Stimulated activated CD8-positive, alpha-beta memory T cell treated with anti-CD3 and anti-CD28 coated beads, Interleukin-4, amount 100 ng/mL, for 24 hours (primary cell): ENCODE measurements around the gene ZNF19.

Source experiments
- DNase-seq: peaks from one replicate; pipeline ENCODE4 v3.0.0-alpha.2; 2020; ENCODE audit warnings: low read depth

Gene ZNF19

DNA sequence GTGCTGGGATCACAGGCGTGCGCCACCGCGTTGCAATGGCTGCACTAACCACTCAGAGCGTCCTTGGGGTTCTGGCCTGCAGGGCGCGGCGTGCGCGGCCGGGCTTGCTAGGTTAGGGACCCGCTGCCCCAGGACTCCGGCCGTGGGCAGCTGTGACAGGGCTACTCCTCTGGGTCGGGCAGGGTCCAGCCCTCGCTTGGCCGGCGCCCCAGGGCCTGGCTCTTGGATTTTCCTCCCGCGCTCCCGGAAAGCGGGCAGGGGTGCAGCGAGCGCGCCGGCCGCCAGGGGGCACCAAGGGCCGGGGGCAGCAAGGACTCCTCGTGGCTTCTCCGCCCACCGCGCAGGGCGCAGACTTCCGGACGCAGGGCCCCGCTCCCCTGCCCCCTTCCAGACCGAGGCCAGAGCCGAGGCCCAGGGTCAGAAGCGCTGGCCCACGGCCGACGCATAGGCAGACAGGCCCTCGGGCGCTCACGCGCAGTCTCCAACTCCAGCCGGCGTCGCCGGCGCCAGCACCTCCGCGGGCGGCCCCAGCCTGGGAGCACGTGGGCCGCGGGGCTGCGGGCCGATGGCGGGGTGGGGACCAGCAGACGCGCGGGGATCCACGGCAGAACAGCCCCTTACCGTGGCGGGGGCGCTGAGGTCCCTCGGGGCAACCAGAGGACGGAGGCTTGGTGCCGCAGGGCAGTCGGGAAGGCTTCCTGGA, 47.6 kb downstream of the ZNF19 start:
- no peak for DNase-seq

DNA sequence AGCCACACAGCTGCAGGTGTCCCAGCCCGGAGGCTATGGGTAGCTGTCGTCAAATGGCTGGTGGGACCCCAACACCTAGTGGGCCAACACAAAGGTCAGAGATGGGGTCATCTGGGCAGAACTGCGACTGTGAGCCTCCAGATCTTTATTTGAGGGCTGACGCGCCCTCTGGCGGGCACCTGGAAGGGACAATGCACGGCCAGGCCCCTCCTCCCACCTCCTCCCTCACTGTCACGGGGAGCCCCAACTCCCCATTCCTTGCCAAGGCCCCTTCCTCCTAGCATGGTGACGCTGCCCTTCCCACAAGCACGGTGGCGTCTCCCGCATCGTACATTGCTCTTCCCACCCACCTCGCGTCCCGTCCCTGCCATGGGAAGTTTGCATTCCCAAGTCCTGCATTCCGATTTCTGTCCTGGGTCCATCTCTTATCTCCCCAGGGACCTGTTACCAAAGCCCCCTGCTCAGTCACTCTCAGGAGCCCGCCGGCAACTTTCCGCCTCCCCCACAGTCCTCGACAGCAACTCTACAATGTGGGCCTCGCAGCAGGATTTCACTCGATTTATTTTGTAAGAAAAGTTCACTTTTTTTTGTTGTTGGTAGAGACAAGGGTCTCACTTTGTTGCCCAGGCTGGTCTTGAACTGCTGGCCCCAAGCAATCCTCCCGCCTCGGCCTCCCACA, 48.3 kb downstream of the ZNF19 start:
- DNase-seq = no peak

DNA sequence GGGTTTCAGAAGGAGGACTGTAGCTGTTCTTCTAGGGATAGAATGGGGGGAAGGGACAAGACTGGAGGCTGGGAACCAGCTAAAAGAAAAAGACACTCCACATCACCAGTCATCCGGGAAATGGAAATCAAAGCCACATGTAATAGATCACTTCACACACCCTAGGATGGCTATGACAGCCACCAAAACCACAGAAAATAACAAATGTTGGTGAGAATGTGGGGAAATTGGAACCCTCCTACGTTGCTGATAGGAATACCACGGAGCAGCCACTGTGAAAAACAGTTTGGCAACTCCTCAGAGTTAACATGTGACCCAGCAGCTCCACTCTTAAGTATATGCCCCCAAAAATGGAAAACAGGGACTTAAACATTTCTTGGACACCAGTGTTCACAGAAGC, 49.6 kb downstream of the ZNF19 start:
- DNase-seq = no peak

DNA sequence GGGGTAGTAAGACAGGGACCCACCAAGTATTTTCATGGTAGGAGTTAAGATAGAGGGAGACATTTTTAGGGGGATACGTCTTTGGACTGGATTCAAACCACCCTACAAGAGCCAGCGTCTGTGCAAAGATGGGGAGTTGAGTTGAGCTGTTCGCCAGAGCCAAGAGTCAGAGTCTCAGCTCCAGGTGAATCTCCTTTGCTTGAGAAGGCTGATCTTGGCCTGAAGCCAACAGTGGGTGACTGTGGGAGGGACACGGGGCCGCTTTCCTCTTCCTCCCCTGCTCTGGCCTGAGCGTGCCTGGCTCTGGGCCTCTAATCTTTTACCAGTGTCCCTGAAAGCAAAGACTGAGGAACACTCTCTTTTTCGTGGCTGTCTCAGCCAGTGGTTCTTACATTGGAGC, 52.7 kb downstream of the ZNF19 start:
- no peak for DNase-seq

DNA sequence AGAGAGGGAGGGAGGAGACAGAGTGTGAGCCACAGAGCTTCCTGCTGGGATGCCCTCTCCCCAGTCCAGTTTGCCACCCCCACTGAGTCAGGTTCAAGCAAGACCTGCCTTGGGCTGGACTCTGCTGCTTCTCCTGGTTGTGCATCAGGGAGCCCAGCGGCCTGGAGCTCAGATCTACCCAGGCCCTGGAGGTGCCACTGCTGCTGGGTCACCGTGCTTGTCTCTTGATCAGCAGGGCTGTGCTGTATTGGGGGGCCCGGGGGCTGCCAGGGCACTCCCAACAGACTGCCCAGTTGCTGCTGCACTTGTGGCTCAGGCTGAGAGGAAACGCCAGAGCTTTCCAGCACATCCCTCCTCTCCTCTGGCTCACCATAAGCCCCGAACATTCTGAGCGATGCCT, 56.2 kb downstream of the ZNF19 start:
- no peak for DNase-seq

DNA sequence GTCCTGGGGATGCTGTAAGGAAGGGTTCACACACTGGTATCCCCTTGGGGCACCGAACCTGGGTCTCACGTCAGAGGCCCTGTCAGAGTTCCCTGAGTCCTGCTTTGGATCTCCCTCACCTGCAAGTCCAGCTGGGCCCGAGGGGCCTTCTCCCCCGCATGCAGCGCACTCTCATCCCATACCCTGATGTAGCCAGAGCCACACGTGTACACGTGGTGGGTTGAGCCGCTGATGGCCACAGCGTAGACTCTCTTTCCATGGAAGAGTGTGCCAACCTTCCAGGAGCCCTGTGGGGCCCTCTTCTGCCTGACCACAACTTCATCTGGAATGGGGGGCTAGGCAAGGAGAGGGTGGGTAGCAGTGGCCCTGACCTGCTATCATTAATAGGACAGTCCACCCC, 57.1 kb downstream of the ZNF19 start:
- DNase-seq = no peak

DNA sequence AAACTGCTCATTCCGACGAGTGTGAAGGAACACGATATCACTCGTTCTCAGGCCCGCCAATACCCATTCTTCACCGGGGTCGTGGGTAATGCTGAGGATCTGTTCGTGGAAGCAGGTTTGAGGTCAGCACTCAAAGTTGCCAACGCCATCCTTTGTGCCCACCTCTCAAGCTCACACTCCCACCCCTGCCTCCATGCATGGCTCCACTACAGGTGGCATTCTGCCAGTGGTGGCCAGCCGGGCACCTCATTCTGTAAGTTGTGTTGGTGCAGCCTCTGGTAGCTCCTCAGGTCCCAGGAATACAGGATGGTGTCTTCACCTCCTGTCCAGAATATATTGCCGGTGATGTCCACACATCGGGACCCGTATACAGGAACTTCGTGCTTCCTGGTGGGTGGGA, 57.9 kb downstream of the ZNF19 start:
- no peak for DNase-seq

DNA sequence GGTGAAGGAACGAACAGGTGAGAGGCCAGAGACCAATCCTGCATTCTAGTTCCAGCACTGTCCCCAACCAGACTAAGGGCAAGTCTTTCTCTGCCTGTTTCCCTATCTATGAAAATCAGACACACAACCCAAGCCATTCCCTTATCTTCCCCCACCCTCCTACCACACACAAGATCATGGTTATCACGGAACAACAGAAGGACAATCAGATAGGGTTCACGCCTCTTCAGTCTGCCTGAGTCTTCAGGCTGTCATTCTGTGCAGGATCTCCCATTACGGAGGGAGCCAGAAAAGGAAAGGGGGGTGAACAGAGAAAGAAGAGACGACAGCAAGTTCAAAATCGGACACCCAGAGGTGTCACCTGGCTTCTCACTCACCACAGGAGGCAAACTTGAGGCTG, 58.4 kb downstream of the ZNF19 start:
- no peak for DNase-seq

DNA sequence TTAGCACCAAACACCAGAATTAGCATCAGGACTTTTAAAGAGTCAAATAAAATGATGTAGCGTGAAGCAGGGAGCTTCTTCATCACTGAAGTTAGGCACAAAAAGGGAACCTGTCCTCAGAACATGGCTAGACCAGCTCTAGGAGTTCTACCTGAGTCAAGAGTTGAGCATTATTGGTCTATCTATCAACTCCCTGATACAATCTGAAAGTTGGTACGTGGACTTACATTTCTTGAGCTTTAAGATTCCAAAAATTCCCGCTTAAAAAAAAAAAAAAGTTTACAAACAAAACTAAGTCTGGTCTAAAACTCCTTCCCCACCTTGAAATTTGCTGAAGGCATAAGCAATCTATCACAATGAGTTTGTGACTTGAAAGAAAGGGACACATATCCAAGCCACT, 59.5 kb downstream of the ZNF19 start:
- DNase-seq = no peak

DNA sequence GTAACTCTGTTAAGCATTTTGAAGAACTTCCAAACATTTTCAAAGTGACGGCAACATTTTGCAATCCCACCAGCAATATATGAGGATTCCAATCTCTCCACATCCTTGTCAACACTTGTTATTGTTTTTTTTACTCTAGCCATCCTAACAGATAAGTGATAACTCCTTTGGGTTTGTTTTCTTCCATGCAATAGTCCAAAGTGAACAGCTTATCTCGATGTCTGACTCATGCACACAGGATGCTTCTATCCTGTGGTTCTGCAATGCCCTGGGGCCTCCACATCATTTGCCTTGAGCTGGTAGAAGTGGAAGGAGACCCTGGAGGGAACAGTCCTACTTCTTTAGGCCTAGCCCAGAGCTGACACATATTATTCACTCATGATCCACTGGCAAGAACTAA, 60.2 kb downstream of the ZNF19 start:
- DNase-seq = no peak

DNA sequence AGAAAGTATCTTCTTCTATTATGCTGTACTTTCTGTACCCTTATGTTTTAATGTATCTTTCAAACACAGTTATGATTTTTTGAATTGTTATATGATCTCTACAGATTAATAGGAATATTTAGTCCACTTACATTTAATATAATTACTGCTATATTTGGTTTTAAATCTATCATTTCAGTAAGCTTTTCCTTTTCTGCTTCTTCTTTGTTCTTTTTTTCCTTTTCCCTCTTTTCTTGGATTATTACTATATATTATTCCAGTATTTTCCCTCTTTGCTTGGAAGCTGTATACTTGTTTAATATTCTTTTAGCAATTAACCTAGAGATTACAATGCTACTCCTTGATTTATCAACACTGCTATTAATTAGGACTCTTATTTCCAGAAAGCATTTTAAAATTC, 60.7 kb downstream of the ZNF19 start:
- no peak for DNase-seq

DNA sequence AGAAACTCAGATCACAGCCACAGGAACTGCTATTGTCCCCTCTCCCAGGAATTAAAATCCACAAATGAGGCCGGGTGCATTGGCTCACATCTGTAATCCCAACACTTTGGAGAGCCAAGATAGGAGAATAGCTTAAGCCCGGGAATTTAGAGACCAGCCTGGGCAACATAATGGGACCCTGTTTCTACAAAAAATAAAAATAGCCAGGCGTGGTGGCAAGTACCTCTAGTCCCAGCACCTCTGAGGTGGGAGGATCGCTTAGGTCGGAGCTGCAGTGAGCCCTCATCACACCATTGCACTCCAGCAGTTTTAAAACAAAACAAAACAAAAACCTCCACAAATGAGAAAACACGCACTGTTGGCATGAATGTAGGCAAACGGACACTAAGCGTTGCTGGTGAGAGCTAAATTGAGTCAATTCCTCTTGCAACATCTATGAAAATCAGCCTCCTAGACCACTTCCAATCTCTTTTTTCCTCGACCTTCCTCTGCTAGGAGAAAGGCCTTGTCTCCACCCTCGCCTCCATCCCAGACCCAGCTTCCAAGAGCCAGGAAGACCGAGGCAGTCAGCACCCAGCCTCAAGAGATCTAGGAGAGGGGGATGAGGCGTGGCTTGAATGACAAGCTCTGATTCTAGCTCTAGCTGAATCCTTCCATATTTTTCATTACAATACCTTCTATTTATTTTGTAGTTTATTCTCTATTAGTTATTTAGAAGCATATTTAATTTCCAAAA, 62.1 kb downstream of the ZNF19 start:
- DNase-seq = no peak

DNA sequence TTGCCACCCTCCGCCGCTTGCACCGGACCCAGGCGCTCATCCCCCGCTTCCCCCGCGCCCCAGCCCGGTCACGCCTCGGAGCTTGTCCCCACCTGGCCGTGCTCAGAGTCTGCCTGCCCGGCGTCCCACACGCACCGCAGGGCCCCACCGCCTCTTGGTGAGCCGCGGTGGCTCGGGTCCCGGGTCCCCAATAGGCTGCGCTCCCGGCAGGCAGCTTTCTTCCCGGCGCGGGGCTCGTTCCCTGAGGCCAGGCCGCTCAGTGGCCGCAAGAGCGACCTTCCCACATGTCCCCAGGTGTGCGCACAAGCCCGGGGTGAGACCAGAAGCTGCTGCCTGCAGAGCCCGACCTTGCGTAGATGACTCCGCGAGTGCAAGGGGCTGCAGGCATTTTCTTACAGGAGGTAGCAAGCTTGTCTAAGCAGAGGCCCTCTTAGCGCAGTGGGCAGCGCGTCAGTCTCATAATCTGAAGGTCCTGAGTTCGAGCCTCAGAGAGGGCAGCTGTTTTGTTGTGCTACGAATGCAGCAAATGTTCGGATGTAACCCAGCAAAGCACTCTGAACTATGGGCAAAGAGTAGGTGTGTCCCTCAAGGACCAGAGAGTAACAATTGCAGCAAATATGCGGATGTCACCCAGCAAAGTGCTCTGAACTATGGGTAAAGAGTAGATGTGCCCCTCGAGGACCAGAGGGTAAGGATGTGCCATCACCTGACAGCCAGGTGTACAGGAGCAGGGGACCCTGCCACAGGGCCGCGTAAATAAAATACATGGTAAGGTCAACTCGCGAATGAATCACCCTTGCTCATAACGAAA, 62.9 kb downstream of the ZNF19 start:
- DNase-seq = peak; percentile 11

DNA sequence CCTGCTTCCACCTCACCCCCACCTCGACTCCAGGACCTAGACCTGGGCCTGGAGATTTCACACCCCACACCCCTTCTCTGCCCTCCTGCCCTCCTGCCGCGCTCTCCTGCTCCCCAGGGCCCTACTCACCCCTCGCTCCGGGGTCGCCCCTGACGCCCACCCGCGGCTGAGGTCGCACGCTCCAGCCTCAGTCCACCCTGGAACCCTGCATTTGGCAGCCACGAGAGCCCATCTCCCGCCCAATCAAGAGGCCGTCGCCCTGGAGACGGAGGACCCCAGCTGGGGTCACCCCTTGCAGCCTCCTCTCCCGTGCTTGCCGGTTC, 63.4 kb downstream of the ZNF19 start:
- no peak for DNase-seq

DNA sequence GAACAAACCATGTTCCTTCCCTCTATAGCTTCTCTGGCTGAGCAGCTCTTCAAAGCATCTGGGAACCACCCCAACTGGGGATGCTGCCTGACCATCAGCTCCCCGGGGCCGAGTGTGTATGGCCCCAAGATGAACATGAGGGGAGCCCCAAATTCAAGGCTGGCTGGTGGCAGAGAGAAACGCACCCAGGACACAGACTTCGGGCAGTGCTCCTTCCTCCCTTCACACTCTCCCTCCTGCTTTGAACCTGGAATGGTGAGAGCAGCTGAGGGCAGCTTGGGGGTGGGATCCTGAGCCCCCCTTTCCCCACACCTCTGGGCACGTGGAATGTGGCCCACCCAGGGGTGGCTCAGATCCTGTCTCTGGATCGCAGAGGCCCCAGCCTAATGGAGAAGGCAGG, 64.5 kb downstream of the ZNF19 start:
- DNase-seq = no peak

DNA sequence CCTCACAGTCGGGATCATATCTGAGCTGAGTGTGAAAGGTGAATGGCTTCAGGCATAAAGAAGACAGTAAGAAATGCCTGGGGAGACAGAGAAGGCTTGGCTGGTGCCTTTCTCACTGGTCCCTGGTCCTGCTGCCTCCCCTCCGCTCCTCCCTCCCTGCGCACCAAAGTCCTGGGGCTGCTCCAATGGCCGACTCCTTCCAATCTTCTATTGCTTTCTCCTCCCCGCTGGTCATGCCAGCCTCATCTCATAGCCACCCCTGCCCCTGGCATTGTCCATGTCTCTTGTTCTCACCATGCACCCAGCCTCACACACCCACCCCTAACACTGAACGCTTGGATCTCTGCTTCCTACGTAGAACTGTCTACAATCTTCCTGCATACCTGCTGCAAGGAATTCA, 65.3 kb downstream of the ZNF19 start:
- no peak for DNase-seq
